ENCODE data around the gene ABCB9.

- TF ChIP-seq, protein P1, sequence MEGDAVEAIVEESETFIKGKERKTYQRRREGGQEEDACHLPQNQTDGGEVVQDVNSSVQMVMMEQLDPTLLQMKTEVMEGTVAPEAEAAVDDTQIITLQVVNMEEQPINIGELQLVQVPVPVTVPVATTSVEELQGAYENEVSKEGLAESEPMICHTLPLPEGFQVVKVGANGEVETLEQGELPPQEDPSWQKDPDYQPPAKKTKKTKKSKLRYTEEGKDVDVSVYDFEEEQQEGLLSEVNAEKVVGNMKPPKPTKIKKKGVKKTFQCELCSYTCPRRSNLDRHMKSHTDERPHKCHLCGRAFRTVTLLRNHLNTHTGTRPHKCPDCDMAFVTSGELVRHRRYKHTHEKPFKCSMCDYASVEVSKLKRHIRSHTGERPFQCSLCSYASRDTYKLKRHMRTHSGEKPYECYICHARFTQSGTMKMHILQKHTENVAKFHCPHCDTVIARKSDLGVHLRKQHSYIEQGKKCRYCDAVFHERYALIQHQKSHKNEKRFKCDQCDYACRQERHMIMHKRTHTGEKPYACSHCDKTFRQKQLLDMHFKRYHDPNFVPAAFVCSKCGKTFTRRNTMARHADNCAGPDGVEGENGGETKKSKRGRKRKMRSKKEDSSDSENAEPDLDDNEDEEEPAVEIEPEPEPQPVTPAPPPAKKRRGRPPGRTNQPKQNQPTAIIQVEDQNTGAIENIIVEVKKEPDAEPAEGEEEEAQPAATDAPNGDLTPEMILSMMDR (IDR thresholded peaks at IDR 0.05): peak in 2 of 4 experiments; percentile 11 to 40
- TF ChIP-seq POLR2A (IDR thresholded peaks at IDR 0.05): peak; percentile 92 to 96
- TF ChIP-seq POLR2AphosphoS5 (IDR thresholded peaks at IDR 0.05): peak; percentile 93
Measured at GRCh38 chr12:122895704-122896636, 70.3 kb downstream of the ABCB9 start, which contains the start of gene VPS37B.

All from gastroesophageal sphincter (tissue), 3 donors.